Gastrocnemius medialis (tissue), 4 donors: ENCODE data around the gene GTF3C1.

Source experiments
- CTCF ChIP-seq, 5 experiments: fragments of 450-650 bp in 3 of 5; fragments of 200-600 bp in 2 of 5; sonication (generic) in 2 of 5; IDR thresholded peaks in 4 of 5; conservative IDR thresholded peaks in 1 of 5; 1 replicate in 4 of 5; 2 replicates in 1 of 5; pipeline ENCODE4 v1.5.1; 2016 to 2019; ENCODE audit warnings: antibody characterized with exemption in 5 of 5, mild to moderate bottlenecking in 3 of 5, moderate library complexity in 3 of 5
- POLR2A ChIP-seq, 2 donors: fragments of 450-650 bp; IDR thresholded peaks; one replicate each; pipeline ENCODE4 v1.6.1; 2017; ENCODE audit warnings: antibody characterized with exemption in 2 of 2, mild to moderate bottlenecking in 2 of 2, moderate library complexity in 2 of 2

GRCh38 chr16:27475561-27475960 lies 74.2 kb downstream of the GTF3C1 start:
- TF ChIP-seq CTCF (IDR thresholded peaks at IDR 0.05 in 4 of 5, conservative IDR thresholded peaks at IDR 0.05 in 1 of 5) (no peak), POLR2A (IDR thresholded peaks at IDR 0.05) (no peak)
